ENCODE measurements around the gene HES7. TPM values are rescaled to one million over a fixed set of nuclear protein-coding genes. Genes with fewer than 3 reads are reported as not detected.
A peak's percentile ranks its signal among the peaks of the same experiment; 100 is the strongest.

The HES7 gene
- polyA plus RNA-seq, 4 donors = 0.06 TPM; not detected in 3

- peak overlapping the region; percentile 76 to 97 (median 93) for H3K27ac ChIP-seq (ENCODE audit: low read depth in 1 of 3, low read length in 2 of 3)
- H3K4me1 ChIP-seq (ENCODE audit: control insufficient read depth in 3 of 3, insufficient read depth in 2 of 3, low read depth in 1 of 3, low read length in 2 of 3) = peaks cover 6 to 45% (median 15%) of the 10 kb centered on the region in 3 donors
- H3K9me3 ChIP-seq (ENCODE audit: control insufficient read depth in 2 of 2, insufficient read depth in 1 of 2, low read depth in 1 of 2, low read length in 1 of 2) = no peaks in the 10 kb centered on the region
- H3K27me3 ChIP-seq (ENCODE audit: control insufficient read depth in 3 of 3, insufficient read depth in 3 of 3, low read length in 3 of 3) = no peaks in the 10 kb centered on the region
- WGBS, 3 donors = 9 to 36% (median 16%) methylated on average over 18 to 55 of the region's 55 CpGs
- peaks cover 0 to 33% (median 4%) of the 10 kb centered on the region in 3 donors for H3K36me3 ChIP-seq (ENCODE audit: control insufficient read depth in 3 of 3, insufficient read depth in 2 of 3, low read depth in 1 of 3, low read length in 3 of 3)
- peak overlapping the region; percentile 89 to 97 (median 93) for H3K4me3 ChIP-seq (ENCODE audit: low read depth in 1 of 3, low read length in 3 of 3)
- FAIRE-seq = no peak
- DNase-seq = peak in 1 of 2 donors; percentile 67
These were observed 39.4 kb upstream of the HES7 start for GRCh38 chr17:8162997-8163977.

- Histone ChIP-seq H3K27ac (ENCODE audit: low read depth in 1 of 3, low read length in 2 of 3) (peak within 1 kb of the TSS; percentile 93 to 97 (median 95)), H3K4me1 (ENCODE audit: control insufficient read depth in 3 of 3, insufficient read depth in 2 of 3, low read depth in 1 of 3, low read length in 2 of 3) (peaks cover 6 to 45% (median 15%) of the 10 kb centered on the region in 3 donors), H3K9me3 (ENCODE audit: control insufficient read depth in 2 of 2, insufficient read depth in 1 of 2, low read depth in 1 of 2, low read length in 1 of 2) (no peaks in the 10 kb centered on the region), H3K27me3 (ENCODE audit: control insufficient read depth in 3 of 3, insufficient read depth in 3 of 3, low read length in 3 of 3) (no peaks in the 10 kb centered on the region), H3K4me3 (ENCODE audit: low read depth in 1 of 3, low read length in 3 of 3) (peak within 1 kb of the TSS; percentile 89 to 97 (median 93)), H3K36me3 (ENCODE audit: control insufficient read depth in 3 of 3, insufficient read depth in 2 of 3, low read depth in 1 of 3, low read length in 3 of 3) (peaks cover 0 to 40% (median 4%) of the 10 kb centered on the region in 3 donors)
- WGBS, 3 donors = 0 to 1% (median 0%) methylated on average over 27 to 75 of the region's 75 CpGs
- peak; percentile 58 to 90 for DNase-seq
- no peak for FAIRE-seq
These were observed 38.5 kb upstream of the HES7 start, which contains the start of gene VAMP2 for GRCh38 chr17:8162233-8162996. TSS of gene VAMP2 (minus strand) at chr17:8162948. CDS start at chr17:8162879, 69 bp downstream.

GRCh38 chr17:8161289-8162232 is 37.7 kb upstream of the HES7 start:
- DNase-seq (peak in 1 of 2 donors; percentile 22), FAIRE-seq (no peak)
- H3K27me3 ChIP-seq (ENCODE audit: control insufficient read depth in 3 of 3, insufficient read depth in 3 of 3, low read length in 3 of 3) = no peaks in the 10 kb centered on the region
- no peaks in the 10 kb centered on the region for H3K9me3 ChIP-seq (ENCODE audit: control insufficient read depth in 2 of 2, insufficient read depth in 1 of 2, low read depth in 1 of 2, low read length in 1 of 2)
- 43 to 57% (median 48%) methylated on average over 19 of the region's 19 CpGs for WGBS, 3 donors
- H3K4me1 ChIP-seq (ENCODE audit: control insufficient read depth in 3 of 3, insufficient read depth in 2 of 3, low read depth in 1 of 3, low read length in 2 of 3) = peaks cover 6 to 51% (median 15%) of the 10 kb centered on the region in 3 donors
- peak overlapping the region; percentile 89 to 97 (median 93) for H3K4me3 ChIP-seq (ENCODE audit: low read depth in 1 of 3, low read length in 3 of 3)
- H3K36me3 ChIP-seq (ENCODE audit: control insufficient read depth in 3 of 3, insufficient read depth in 2 of 3, low read depth in 1 of 3, low read length in 3 of 3) = peaks cover 0 to 40% (median 4%) of the 10 kb centered on the region in 3 donors
- peak overlapping the region; percentile 70 to 97 (median 95) for H3K27ac ChIP-seq (ENCODE audit: low read depth in 1 of 3, low read length in 2 of 3)

DNA sequence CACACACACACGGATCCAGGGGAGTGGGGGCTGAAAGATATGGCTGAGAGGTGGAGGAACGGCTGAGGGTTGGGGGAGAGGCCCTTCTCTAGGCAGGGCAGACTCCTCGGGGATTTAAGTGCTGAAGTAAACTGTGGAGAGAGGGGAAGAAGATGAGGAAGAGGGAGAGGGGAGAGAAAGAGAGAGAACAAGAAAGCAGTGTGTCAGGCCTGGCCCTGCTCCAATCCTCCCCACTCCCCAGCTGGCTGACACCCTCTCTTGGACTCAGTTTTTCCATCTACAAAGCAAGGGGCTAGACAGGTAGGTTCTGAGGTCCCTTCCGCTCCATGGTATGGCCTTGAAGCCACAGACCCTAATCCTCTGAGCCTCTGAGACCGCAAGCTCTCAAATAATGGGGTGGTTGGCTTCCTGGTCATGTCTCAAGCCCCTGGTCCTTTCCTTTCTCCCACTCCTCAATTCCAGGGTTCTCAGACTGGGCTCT is 36.9 kb upstream of the HES7 start:
- peaks cover 0 to 40% (median 4%) of the 10 kb centered on the region in 3 donors for H3K36me3 ChIP-seq (ENCODE audit: control insufficient read depth in 3 of 3, insufficient read depth in 2 of 3, low read depth in 1 of 3, low read length in 3 of 3)
- peak overlapping the region in 1 of 3 donors; percentile 97 for H3K4me3 ChIP-seq (ENCODE audit: low read depth in 1 of 3, low read length in 3 of 3)
- no peaks in the 10 kb centered on the region for H3K27me3 ChIP-seq (ENCODE audit: control insufficient read depth in 3 of 3, insufficient read depth in 3 of 3, low read length in 3 of 3)
- 47 to 58% (median 51%) methylated on average over 5 of the region's 5 CpGs for WGBS, 3 donors
- peak in 1 of 2 donors; percentile 3 for DNase-seq
- H3K27ac ChIP-seq (ENCODE audit: low read depth in 1 of 3, low read length in 2 of 3) = peak overlapping the region; percentile 15 to 50 (median 44)
- H3K4me1 ChIP-seq (ENCODE audit: control insufficient read depth in 3 of 3, insufficient read depth in 2 of 3, low read depth in 1 of 3, low read length in 2 of 3) = peaks cover 6 to 53% (median 15%) of the 10 kb centered on the region in 3 donors
- H3K9me3 ChIP-seq (ENCODE audit: control insufficient read depth in 2 of 2, insufficient read depth in 1 of 2, low read depth in 1 of 2, low read length in 1 of 2) = no peaks in the 10 kb centered on the region
- no peak for FAIRE-seq

DNA sequence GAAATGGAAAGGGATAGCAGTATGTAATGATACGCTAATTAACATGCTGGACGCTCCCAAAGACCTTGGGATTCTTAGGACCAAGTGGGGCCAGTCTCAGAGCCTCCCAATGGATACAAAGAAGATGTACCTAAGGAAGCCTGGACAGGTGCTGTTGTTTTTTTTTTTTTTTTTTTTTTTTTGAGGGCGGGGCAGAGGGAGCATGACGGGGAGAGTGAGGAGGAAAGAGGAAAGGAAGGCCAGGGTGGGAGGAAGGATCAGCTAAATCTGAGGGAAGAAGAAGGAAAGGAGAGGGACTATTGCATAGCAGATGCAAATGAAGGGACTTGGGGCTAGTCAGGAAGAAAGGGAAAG is 36.3 kb upstream of the HES7 start:
- peaks cover 0 to 40% (median 4%) of the 10 kb centered on the region in 3 donors for H3K36me3 ChIP-seq (ENCODE audit: control insufficient read depth in 3 of 3, insufficient read depth in 2 of 3, low read depth in 1 of 3, low read length in 3 of 3)
- H3K4me3 ChIP-seq (ENCODE audit: low read depth in 1 of 3, low read length in 3 of 3) = no peak overlapping the region
- FAIRE-seq (no peak), DNase-seq (peak in 1 of 2 donors; percentile 26)
- H3K27me3 ChIP-seq (ENCODE audit: control insufficient read depth in 3 of 3, insufficient read depth in 3 of 3, low read length in 3 of 3) = no peaks in the 10 kb centered on the region
- H3K9me3 ChIP-seq (ENCODE audit: control insufficient read depth in 2 of 2, insufficient read depth in 1 of 2, low read depth in 1 of 2, low read length in 1 of 2) = no peaks in the 10 kb centered on the region
- peak overlapping the region in 1 of 3 donors; percentile 50 for H3K27ac ChIP-seq (ENCODE audit: low read depth in 1 of 3, low read length in 2 of 3)
- 61 to 69% (median 64%) methylated on average over 3 to 4 of the region's 4 CpGs for WGBS, 3 donors
- H3K4me1 ChIP-seq (ENCODE audit: control insufficient read depth in 3 of 3, insufficient read depth in 2 of 3, low read depth in 1 of 3, low read length in 2 of 3) = peaks cover 6 to 59% (median 15%) of the 10 kb centered on the region in 3 donors

DNA sequence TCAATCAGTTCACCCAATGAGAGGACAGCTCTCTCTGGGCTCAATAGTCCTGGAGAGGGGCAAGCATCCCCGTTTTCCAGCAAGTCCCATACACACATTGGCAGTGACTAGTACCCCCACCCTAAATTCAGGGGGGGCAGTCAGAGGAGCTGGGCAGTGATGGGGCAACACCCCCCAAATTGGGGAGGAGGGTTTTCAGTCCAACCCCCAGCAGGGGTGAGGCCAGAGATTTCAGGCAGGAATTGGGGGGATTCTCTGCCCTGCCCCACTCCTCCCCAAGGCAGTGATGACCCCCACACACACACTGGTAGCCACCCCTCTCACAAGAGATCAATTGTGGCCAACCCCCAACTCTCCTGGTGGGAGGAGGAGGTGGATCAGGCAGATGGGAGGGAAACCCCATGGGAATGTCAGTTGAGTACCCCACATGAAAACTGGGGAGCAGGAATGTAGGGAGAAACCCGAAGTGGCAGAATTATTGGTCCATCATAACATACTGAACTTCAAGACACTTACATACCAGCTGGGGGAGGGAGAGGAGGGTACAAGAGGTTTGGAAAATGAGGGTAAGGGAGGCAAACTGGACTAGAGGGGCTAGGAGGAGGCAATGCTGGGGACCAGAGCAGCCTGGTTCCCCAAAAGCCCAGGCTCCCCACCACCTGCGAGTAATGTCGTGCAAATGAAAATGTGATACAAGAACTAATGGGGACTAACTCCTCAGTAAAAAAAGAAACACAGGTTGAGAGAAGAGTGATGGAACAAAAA is 35.7 kb upstream of the HES7 start:
- 62 to 76% (median 70%) methylated on average over 4 of the region's 4 CpGs for WGBS, 3 donors
- Histone ChIP-seq H3K9me3 (ENCODE audit: control insufficient read depth in 2 of 2, insufficient read depth in 1 of 2, low read depth in 1 of 2, low read length in 1 of 2) (no peaks in the 10 kb centered on the region), H3K36me3 (ENCODE audit: control insufficient read depth in 3 of 3, insufficient read depth in 2 of 3, low read depth in 1 of 3, low read length in 3 of 3) (peaks cover 0 to 40% (median 4%) of the 10 kb centered on the region in 3 donors), H3K4me3 (ENCODE audit: low read depth in 1 of 3, low read length in 3 of 3) (no peak overlapping the region), H3K27ac (ENCODE audit: low read depth in 1 of 3, low read length in 2 of 3) (peak overlapping the region in 2 of 3 donors; percentile 18 to 50), H3K4me1 (ENCODE audit: control insufficient read depth in 3 of 3, insufficient read depth in 2 of 3, low read depth in 1 of 3, low read length in 2 of 3) (peaks cover 6 to 62% (median 15%) of the 10 kb centered on the region in 3 donors), H3K27me3 (ENCODE audit: control insufficient read depth in 3 of 3, insufficient read depth in 3 of 3, low read length in 3 of 3) (no peaks in the 10 kb centered on the region)
- FAIRE-seq (no peak), DNase-seq (no peak)

DNA sequence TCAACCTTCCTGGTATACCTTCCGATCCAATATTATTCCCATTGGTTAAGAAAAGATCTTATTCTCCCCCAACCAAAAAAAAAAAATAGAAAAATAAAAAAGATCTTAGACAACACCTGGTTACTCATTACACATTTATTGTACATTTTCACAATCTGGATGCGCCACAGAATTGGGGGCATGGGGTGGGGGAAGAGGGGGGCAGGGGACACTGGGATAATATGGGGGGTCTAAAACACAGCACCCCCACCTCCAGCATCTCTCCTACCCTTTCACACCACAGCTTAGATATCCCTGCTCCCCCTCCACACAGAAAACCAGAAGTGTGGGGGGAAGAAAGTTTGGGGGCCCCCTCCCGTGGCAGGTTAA is 35.1 kb upstream of the HES7 start:
- H3K4me1 ChIP-seq (ENCODE audit: control insufficient read depth in 3 of 3, insufficient read depth in 2 of 3, low read depth in 1 of 3, low read length in 2 of 3) = peaks cover 5 to 62% (median 14%) of the 10 kb centered on the region in 3 donors
- H3K9me3 ChIP-seq (ENCODE audit: control insufficient read depth in 2 of 2, insufficient read depth in 1 of 2, low read depth in 1 of 2, low read length in 1 of 2) = no peaks in the 10 kb centered on the region
- no peaks in the 10 kb centered on the region for H3K27me3 ChIP-seq (ENCODE audit: control insufficient read depth in 3 of 3, insufficient read depth in 3 of 3, low read length in 3 of 3)
- no peak for FAIRE-seq
- 50 to 58% (median 55%) methylated on average over 3 of the region's 3 CpGs for WGBS, 3 donors
- DNase-seq = no peak
- H3K27ac ChIP-seq (ENCODE audit: low read depth in 1 of 3, low read length in 2 of 3) = peak overlapping the region in 1 of 3 donors; percentile 26
- peaks cover 0 to 40% (median 4%) of the 10 kb centered on the region in 3 donors for H3K36me3 ChIP-seq (ENCODE audit: control insufficient read depth in 3 of 3, insufficient read depth in 2 of 3, low read depth in 1 of 3, low read length in 3 of 3)
- no peak overlapping the region for H3K4me3 ChIP-seq (ENCODE audit: low read depth in 1 of 3, low read length in 3 of 3)
